A673 (cell line): ENCODE results near the gene ZNF576.

Source experiments
- CTCF ChIP-seq: fragments of 300-800, 200-600 bp; sonication (generic); conservative IDR thresholded peaks from 2 replicates; pipeline ENCODE4 v1.5.1; 2017; ENCODE audit warnings: low read depth, mild to moderate bottlenecking, antibody characterized with exemption, low read length, moderate library complexity, mixed read lengths
- EZH2 ChIP-seq: fragments of 200-600 bp; sonication (generic); IDR thresholded peaks from 2 replicates; pipeline ENCODE4 v1.6.1; 2017; ENCODE audit warnings: borderline replicate concordance, low read depth, mild to moderate bottlenecking, mixed read lengths, antibody characterized with exemption, low read length; ENCODE audit not compliant: poor library complexity, severe bottlenecking

DNA sequence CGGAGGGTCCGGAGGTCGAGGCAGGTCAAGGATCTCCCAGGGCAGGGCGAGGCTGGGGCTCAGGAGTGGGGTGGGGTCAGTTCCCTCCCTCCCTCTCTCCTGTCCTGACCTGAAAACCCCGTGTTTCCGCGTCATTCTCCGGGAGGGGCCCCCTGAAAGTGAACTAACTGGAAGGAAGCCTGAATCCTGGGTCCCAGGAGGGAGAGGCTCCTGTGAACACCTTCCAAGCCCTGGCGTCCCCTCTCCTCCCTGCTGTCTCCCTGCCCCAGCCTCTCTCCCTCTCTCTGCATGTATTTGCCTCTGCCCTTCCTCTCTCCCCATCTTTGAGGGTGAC lies 44.0 kb downstream of the ZNF576 start:
- TF ChIP-seq CTCF (no peak), EZH2 (no peak)
